HFF-Myc (cell line): ENCODE data around the gene FAM241A.

ENCODE experiments used
- DNase-seq: peaks from one replicate; pipeline ENCODE4 v3.0.0-alpha.2; 2011; ENCODE audit warnings: low read depth; ENCODE audit errors: extremely low read depth
- H3K4me3 ChIP-seq: replicated peaks from 2 replicates; pipeline ENCODE4 v1.5.1; 2011; ENCODE audit warnings: low read depth, mild to moderate bottlenecking, control low read depth, low read length
- CTCF ChIP-seq: IDR thresholded peaks from 2 replicates; pipeline ENCODE4 v1.5.1; 2012; ENCODE audit warnings: mild to moderate bottlenecking, low read depth, low read length, control low read depth; ENCODE audit errors: missing control alignments

The FAM241A gene

DNA sequence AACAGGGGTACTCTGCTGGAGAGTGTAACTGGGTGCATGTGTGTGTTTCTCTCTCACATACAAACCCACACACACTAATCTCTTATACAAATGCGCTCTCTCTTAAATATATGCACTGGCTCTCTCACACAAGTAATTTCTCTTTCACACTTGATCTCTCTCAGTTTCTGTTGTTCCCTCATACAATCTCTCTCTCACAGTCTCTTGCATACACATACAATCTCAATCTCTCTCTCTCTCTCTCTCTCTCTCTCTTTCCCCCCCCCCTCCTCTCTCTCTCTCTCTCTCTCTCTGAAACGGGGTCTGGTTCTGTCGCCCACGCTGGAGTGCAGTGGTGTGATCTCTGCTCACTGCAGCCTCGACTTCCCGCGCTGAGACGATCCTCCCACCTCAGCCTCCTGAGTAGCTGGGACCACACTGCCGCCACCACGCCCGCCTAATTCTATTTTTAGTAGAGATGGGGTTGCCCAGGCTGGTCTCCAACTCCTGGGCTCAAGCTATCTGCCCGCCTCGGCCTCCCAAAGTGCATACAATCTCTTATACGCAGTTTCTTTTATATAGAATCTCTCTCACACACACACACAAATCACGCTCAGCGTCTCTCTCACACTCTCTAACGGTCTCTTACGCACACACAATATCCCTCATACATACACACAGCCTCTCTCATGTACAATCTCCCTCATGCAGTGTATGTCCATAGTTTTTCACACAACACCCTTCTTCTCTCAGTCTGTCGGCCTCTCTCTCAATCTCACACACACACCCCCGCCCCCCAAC is 518 bp upstream of the FAM241A start:
- no peak for TF ChIP-seq CTCF
- no peak for DNase-seq

DNA sequence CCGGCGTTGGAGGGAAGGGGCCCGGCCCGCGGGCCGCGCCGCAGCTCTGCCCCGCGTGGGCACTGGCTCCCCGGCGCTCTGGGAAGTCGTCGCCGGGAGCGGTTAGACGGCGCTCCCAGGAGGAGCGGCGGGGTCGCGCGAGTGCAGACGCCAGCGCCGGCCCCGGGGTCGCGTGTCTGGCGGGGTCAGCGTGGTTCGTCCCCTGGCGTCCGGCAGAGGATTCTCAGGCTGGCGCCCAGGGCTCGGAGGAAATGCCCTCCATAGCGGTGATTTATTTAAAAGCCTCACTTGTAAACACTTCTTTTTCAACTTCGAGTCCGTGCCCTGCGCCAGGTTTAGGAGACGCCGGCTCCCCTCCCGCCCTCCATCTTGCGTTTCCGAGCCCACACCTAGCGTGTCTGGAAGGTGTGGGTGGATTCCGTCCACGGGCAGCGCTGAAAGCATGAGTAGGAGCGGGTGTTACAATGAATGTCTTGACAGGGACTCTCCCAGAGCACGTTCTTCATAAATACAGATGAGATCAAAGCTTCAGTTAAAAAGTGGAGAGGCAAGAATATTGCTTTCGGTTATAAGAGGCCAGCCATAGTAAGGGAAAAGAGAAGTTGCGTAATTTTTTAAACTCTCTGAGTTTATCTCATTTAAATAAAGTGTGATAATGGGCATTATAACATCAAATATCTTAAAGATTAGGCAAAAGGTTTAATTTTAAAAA is 692 bp downstream of the FAM241A start:
- DNase-seq: no peak
- no peak for TF ChIP-seq CTCF
- H3K4me3 ChIP-seq: peak overlapping the region; percentile 85

More for the DNA sequence above, 518 bp upstream of the FAM241A start:
- no peak overlapping the region for H3K4me3 ChIP-seq

- TF ChIP-seq CTCF: no peak
- DNase-seq: no peak
- H3K4me3 ChIP-seq: peak overlapping the region; percentile 85
These were observed 1.2 kb downstream of the FAM241A start for GRCh38 chr4:112146502-112146813.

DNA sequence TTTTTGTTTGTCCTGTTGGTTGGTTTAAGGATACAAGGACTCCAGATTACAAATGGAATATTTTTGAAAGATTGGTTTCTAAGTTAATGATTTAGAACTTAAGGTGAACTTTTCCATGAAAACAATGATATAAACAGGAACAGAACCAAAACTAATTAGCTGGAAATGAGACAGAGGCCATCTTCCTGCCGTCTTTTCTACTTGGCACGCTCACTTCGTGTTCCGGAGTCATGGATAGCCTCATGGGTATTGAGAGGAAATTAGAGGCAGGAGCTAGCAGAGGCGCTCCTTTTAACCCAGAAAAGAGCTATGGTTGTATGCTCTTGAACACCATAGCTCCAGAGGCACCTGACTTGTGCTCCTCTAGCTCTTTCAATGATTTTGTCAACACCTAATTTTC is 2.4 kb downstream of the FAM241A start:
- no peak for TF ChIP-seq CTCF
- DNase-seq: no peak
- no peak overlapping the region for H3K4me3 ChIP-seq

DNA sequence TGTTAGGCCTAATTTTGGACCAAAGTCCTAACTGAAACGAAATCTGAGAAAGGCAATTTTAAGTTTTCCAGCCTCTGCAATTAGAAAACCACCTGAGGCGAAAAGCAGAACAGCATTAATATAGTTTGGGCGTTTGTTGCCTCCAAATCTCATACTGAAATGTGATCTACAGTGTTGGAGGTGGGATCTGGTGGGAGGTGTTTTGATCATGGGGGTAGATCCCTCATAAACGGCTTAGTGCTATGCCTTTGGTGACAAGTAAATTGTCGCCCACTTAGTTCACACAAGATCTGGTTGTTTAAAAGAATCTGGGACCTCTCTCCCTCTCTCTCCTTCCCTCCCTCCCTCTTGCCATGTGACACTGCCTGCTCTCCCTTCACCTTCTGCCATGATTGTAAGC is 5.7 kb downstream of the FAM241A start:
- no peak for DNase-seq
- no peak overlapping the region for H3K4me3 ChIP-seq
- no peak for TF ChIP-seq CTCF

- H3K4me3 ChIP-seq: no peak overlapping the region
- no peak for DNase-seq
- TF ChIP-seq CTCF: no peak
These were observed 7.3 kb downstream of the FAM241A start for GRCh38 chr4:112152521-112152920.
